ENCODE data around the gene MAGEB17.

MAGEB17 gene

DNA sequence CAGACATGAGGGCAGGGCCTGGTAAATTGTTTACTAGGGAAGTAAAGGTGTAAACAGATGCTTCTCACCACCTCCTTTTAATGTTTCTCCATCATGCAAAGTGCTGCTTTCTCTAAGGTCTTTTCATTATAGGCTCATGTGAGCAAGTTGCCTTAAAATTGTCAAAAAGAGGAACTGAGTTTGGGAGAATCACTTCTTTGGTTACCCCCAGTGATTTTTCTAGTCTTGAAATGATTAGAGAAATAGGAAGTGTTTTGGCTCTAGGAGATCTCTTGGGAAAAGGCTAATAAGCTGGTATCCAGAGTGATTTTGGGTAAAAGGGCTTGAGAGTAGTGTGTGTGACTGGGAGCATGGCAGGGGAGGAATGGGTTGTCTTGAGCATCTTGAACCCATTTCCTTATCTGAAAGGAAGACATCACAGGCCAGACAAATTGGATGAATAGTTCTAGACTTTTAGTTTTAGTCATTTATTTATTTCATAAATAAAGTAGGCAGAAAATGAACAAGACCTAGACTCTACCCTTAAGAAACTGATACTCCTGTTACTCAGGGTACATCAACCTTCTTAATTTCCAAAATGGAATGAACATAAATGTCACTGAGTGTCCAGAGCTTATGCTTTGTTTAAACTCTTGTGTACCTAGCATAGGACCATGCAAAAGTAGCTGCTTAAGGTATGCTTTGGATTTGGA, 29.7 kb upstream of the MAGEB17 start:
- no peaks in the 10 kb centered on the region for H4K20me1 ChIP-seq (ENCODE audit: insufficient read depth, low read length)
- no peaks in the 10 kb centered on the region for H3K27me3 ChIP-seq (ENCODE audit: insufficient read depth, low read length, poor library complexity)
- no peak for TF ChIP-seq EZH2 (IDR thresholded peaks at IDR 0.05; ENCODE audit: borderline replicate concordance, low read depth, low read length, severe bottlenecking)
- TF ChIP-seq, protein P1, sequence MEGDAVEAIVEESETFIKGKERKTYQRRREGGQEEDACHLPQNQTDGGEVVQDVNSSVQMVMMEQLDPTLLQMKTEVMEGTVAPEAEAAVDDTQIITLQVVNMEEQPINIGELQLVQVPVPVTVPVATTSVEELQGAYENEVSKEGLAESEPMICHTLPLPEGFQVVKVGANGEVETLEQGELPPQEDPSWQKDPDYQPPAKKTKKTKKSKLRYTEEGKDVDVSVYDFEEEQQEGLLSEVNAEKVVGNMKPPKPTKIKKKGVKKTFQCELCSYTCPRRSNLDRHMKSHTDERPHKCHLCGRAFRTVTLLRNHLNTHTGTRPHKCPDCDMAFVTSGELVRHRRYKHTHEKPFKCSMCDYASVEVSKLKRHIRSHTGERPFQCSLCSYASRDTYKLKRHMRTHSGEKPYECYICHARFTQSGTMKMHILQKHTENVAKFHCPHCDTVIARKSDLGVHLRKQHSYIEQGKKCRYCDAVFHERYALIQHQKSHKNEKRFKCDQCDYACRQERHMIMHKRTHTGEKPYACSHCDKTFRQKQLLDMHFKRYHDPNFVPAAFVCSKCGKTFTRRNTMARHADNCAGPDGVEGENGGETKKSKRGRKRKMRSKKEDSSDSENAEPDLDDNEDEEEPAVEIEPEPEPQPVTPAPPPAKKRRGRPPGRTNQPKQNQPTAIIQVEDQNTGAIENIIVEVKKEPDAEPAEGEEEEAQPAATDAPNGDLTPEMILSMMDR (IDR thresholded peaks at IDR 0.05; ENCODE audit: borderline replicate concordance, extremely low read depth, low read length, poor library complexity, severe bottlenecking): no peak
- H3K9ac ChIP-seq (ENCODE audit: low read depth, low read length): no peak overlapping the region
- DNase-seq: no peak
- no peaks in the 10 kb centered on the region for H3K4me1 ChIP-seq (ENCODE audit: insufficient read depth, low read length)
- H2AFZ ChIP-seq (ENCODE audit: low read depth, low read length): no peak overlapping the region
- no peaks in the 10 kb centered on the region for H3K9me3 ChIP-seq (ENCODE audit: insufficient read depth, low read length, severe bottlenecking)
- ATAC-seq (ENCODE audit: insufficient read depth, low read depth): no peak
- no peak overlapping the region for H3K4me3 ChIP-seq (ENCODE audit: low read depth in 1 of 2, low read length in 2 of 2)
- no peaks in the 10 kb centered on the region for H3K79me2 ChIP-seq (ENCODE audit: insufficient read depth, low read length)
- H3K36me3 ChIP-seq (ENCODE audit: insufficient read depth, low read length): no peaks in the 10 kb centered on the region
- no peak overlapping the region for H3K27ac ChIP-seq (ENCODE audit: low read length)
- no peak overlapping the region for H3K4me2 ChIP-seq (ENCODE audit: insufficient read depth, low read length)

DNA sequence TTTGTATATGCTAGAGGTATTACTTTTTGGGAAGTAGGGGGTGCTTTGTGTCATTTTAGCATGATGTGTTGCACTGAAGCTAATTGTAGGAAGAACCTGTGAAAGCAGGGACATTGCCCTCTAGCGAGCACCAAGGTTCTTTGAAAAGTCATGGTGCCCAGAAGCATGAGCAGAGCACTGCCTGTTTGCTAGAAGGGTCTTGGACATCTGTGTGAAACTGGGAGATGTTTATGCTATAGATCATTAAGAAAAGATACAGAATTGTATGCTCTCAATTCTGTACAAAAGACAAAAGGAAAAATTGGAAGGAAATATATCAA, 29.2 kb upstream of the MAGEB17 start:
- H3K4me1 ChIP-seq (ENCODE audit: insufficient read depth, low read length): no peaks in the 10 kb centered on the region
- H3K79me2 ChIP-seq (ENCODE audit: insufficient read depth, low read length): no peaks in the 10 kb centered on the region
- no peak overlapping the region for H3K4me2 ChIP-seq (ENCODE audit: insufficient read depth, low read length)
- no peaks in the 10 kb centered on the region for H3K9me3 ChIP-seq (ENCODE audit: insufficient read depth, low read length, severe bottlenecking)
- H3K9ac ChIP-seq (ENCODE audit: low read depth, low read length): no peak overlapping the region
- H2AFZ ChIP-seq (ENCODE audit: low read depth, low read length): no peak overlapping the region
- ATAC-seq (ENCODE audit: insufficient read depth, low read depth) (no peak), DNase-seq (no peak)
- H4K20me1 ChIP-seq (ENCODE audit: insufficient read depth, low read length): no peaks in the 10 kb centered on the region
- TF ChIP-seq, protein P1 (IDR thresholded peaks at IDR 0.05; ENCODE audit: borderline replicate concordance, extremely low read depth, low read length, poor library complexity, severe bottlenecking): no peak
- TF ChIP-seq EZH2 (IDR thresholded peaks at IDR 0.05; ENCODE audit: borderline replicate concordance, low read depth, low read length, severe bottlenecking): no peak
- H3K27ac ChIP-seq (ENCODE audit: low read length): no peak overlapping the region
- no peaks in the 10 kb centered on the region for H3K36me3 ChIP-seq (ENCODE audit: insufficient read depth, low read length)
- no peak overlapping the region for H3K4me3 ChIP-seq (ENCODE audit: low read depth in 1 of 2, low read length in 2 of 2)
- H3K27me3 ChIP-seq (ENCODE audit: insufficient read depth, low read length, poor library complexity): no peaks in the 10 kb centered on the region

DNA sequence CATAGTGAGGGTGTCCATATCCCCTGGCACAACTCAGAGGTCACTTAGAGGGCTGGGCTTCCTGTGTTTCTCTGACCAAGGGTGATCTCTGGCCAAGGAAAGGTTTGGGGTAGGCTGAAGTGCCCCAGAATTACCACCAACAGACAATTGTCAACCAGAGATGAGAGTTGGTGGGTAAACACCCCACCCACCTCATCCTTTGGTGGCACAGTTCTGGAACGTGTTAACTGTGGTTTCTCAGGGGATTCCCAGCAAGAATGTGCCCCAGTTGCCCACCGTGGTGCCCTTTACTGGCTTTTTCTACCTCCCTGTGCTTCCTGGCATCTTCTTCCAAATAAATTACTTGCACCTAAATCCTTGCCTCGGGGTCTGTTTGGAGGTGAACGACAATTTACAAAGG, 26.8 kb upstream of the MAGEB17 start:
- no peak overlapping the region for H3K4me2 ChIP-seq (ENCODE audit: insufficient read depth, low read length)
- no peaks in the 10 kb centered on the region for H3K27me3 ChIP-seq (ENCODE audit: insufficient read depth, low read length, poor library complexity)

More for the DNA sequence above, 26.8 kb upstream of the MAGEB17 start:
- TF ChIP-seq, protein P1 (IDR thresholded peaks at IDR 0.05; ENCODE audit: borderline replicate concordance, extremely low read depth, low read length, poor library complexity, severe bottlenecking): no peak
- TF ChIP-seq EZH2 (IDR thresholded peaks at IDR 0.05; ENCODE audit: borderline replicate concordance, low read depth, low read length, severe bottlenecking): no peak
- no peak overlapping the region for H3K9ac ChIP-seq (ENCODE audit: low read depth, low read length)
- H4K20me1 ChIP-seq (ENCODE audit: insufficient read depth, low read length): no peaks in the 10 kb centered on the region
- H3K4me3 ChIP-seq (ENCODE audit: low read depth in 1 of 2, low read length in 2 of 2): no peak overlapping the region
- no peak overlapping the region for H3K27ac ChIP-seq (ENCODE audit: low read length)
- no peaks in the 10 kb centered on the region for H3K36me3 ChIP-seq (ENCODE audit: insufficient read depth, low read length)
- no peaks in the 10 kb centered on the region for H3K79me2 ChIP-seq (ENCODE audit: insufficient read depth, low read length)
- H3K9me3 ChIP-seq (ENCODE audit: insufficient read depth, low read length, severe bottlenecking): no peaks in the 10 kb centered on the region
- no peak for ATAC-seq (ENCODE audit: insufficient read depth, low read depth)
- no peak overlapping the region for H2AFZ ChIP-seq (ENCODE audit: low read depth, low read length)
- no peak for DNase-seq
- no peaks in the 10 kb centered on the region for H3K4me1 ChIP-seq (ENCODE audit: insufficient read depth, low read length)
